Measurements from ENCODE around the gene PSME3IP1. TPM values are rescaled to one million over a fixed set of nuclear protein-coding genes. Genes with fewer than 3 reads are reported as not detected.

The PSME3IP1 gene
- total and polyA plus RNA-seq, 2 of the 4 experiments (the other 2 are of a cell fraction), result 50.2 to 75.2 TPM

GRCh38 chr16:57224651-57225335 is 39.0 kb upstream of the PSME3IP1 start:
- Histone ChIP-seq H3K9ac (ENCODE audit: low read depth, low read length) (no peak overlapping the region), H2BK20ac (ENCODE audit: low read depth, low read length) (no peak overlapping the region), H2AK9ac (replicated peaks; ENCODE audit: low read depth, low read length, poor library complexity) (no peak overlapping the region), H2BK15ac (ENCODE audit: low read depth, low read length) (no peak overlapping the region), H3K18ac (ENCODE audit: low read depth, low read length) (no peak overlapping the region), H3K79me1 (ENCODE audit: low read depth in 1 of 2, low read length in 2 of 2) (peaks cover 3 to 12% of the 10 kb centered on the region in 2 experiments; a peak in 2 of 4 replicates), H2BK120ac (ENCODE audit: low read depth, low read length) (no peak overlapping the region), H3K36me3 (ENCODE audit: control insufficient read depth, insufficient read depth, low read length) (peaks cover 37% of the 10 kb centered on the region), H2BK5ac (ENCODE audit: low read depth, low read length, poor library complexity, severe bottlenecking) (no peak overlapping the region), H4K20me1 (ENCODE audit: insufficient read depth, low read length) (no peaks in the 10 kb centered on the region), H3K56ac (ENCODE audit: extremely low read depth, insufficient read depth, low read length) (no peak overlapping the region), H2AK5ac (ENCODE audit: low read depth, low read length) (no peak overlapping the region), H3K4ac (ENCODE audit: low read depth, low read length) (no peak overlapping the region), H3K9me1 (ENCODE audit: insufficient read depth, low read length) (peaks cover 6% of the 10 kb centered on the region; the same call in 1 of the 2 replicates), H4K8ac (ENCODE audit: low read depth in 2 of 2, low read length in 2 of 2) (no peak overlapping the region), H3K9me3 (ENCODE audit: control insufficient read depth, insufficient read depth, low read length) (no peaks in the 10 kb centered on the region), H3K4me3 (ENCODE audit: insufficient read depth, low read depth, low read length) (no peak overlapping the region), H3K14ac (replicated peaks; ENCODE audit: low read depth, low read length) (no peak overlapping the region), H3K27ac (ENCODE audit: insufficient read depth, low read length) (no peak overlapping the region), H3K27me3 (ENCODE audit: control insufficient read depth, insufficient read depth, low read length) (no peaks in the 10 kb centered on the region), H3K4me2 (ENCODE audit: low read depth, low read length) (no peak overlapping the region), H3K23ac (ENCODE audit: low read depth, low read length) (no peak overlapping the region), H4K5ac (ENCODE audit: low read depth, low read length) (no peak overlapping the region), H2AFZ (replicated peaks; ENCODE audit: low read length, poor library complexity) (no peak overlapping the region), H3K4me1 (ENCODE audit: control insufficient read depth, insufficient read depth, low read length) (no peaks in the 10 kb centered on the region), H4K91ac (ENCODE audit: insufficient read depth, low read depth, low read length) (no peak overlapping the region)
- in situ Hi-C loops (cut with MboI; ENCODE audit: low sequenced_read_pairs), result no loop called here
- DNase-seq, result no peak
- WGBS, 2 experiments (ENCODE audit: extremely low coverage in 2 of 2, insufficient read length in 1 of 2), result 89% methylated on average over 1 of the region's 6 CpGs; no CpG with 5 or more reads in 1 of the 2 experiments
- CTCF ChIA-PET, result interaction anchor here (0.8 kb wide), 1 partner anchor 141 kb away, joined by 3 read pairs; no protein-coding TSS in a partner anchor
- intact Hi-C loops (cut with micrococcal nuclease), result no loop called here
- dilution Hi-C loops (cut with HindIII; ENCODE audit: low sequenced_read_pairs, unreplicated experiment), result no loop called here
- POLR2A ChIA-PET (ENCODE audit: unreplicated experiment), result no interaction called here
- TF ChIP-seq SMC3 (IDR thresholded peaks at IDR 0.05; ENCODE audit: low read depth, low read length) (no peak), BHLHE40 (IDR thresholded peaks at IDR 0.05; ENCODE audit: low read depth, low read length) (no peak)
- no TSS peak for BruUV-seq (replicated peaks)
- ATAC-seq (ENCODE audit: low read depth), result no peak
